ENCODE measurements around the gene SLC25A1.

DNA sequence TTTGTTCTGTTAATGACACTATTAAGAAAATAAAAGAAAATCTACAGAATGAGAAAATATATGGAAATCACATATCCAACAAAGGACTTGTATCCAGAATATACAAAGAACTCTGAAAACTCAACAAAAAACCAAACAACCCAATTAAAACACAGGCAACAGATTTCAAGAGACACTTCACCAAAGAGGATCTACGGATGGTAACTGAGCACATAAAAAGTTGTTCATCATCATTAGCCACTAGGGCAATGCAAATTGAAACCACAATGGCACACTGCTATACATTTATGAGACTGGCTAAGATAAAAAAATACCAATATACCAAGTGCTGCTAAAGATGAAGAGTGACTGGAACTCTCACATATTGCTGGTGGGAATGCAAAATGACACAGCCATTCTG lies 34.5 kb upstream of the SLC25A1 start:
- TF ChIP-seq POLR2A (IDR thresholded peaks at IDR 0.05; ENCODE audit: low read length) (no peak), GATA1 (IDR thresholded peaks at IDR 0.05; ENCODE audit: low read depth, low read length) (no peak)

All from erythroblast (primary cell).